ENCODE measurements around the gene SLC6A12. TPM values are rescaled to one million over a fixed set of nuclear protein-coding genes. Genes with fewer than 3 reads are reported as not detected.
A peak's percentile ranks its signal among the peaks of the same experiment; 100 is the strongest.
"Not testable (repeated sequence)": the region's sequence is repeated elsewhere in the genome, so short reads cannot be mapped to it uniquely, and the experiment has no call there.

Gene SLC6A12
- total RNA-seq, 1 donor from 2014 or later, result 6.9 TPM

DNA sequence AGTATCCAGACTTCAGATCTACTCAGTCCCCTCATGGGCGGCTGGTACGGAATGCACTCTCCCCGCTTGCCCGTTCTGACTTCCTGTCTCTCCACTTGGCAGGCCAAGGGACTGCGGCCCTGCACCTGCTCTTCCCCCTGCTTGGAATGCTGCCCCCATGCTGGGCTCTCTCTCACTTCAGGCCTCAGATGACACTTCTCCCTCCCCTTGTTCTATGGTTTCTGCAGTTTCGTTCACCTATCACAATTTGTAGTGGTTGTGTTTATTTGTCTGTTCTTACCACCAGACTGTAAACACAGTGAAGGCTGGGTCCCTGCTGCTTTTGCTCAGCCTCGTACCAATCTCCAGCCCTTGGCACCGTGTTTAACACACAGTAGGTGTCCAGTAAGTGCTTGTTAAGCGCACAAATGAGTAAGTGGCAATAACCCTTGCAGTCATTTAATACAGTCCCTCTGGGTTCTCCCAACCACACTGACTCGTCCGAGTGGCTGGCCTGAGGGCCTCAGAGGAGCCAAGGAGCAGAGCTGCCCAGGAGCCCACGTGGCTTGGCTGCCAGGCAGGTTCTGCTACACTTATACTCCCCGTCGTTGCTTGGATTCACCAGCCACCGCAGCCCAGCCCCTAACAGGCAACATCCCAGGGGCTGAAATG lies 11.8 kb downstream of the SLC6A12 start:
- DNase-seq (ENCODE audit: low spot score in 2 of 2) (no peak), FAIRE-seq (no peak)

DNA sequence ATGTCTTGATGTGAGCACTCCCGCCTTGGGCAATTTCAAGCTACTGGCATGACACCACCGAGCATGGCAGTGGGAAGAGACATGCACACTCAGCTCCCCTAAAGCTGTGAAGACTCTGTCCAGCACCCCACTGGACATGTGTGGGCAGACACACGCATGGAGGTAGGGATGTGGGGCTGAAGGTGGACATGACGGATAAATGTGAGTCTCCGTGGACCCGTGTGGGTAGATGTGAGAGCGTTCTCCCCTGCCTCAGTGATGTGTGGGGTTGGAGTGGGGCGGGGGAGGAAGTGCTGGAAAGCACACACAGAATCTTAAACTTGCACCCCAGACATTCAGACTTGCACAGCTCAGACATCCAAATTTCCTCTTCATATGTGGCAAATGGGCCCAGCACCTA lies 12.6 kb downstream of the SLC6A12 start:
- DNase-seq (ENCODE audit: low spot score in 2 of 2), result no peak
- no peak for FAIRE-seq

DNA sequence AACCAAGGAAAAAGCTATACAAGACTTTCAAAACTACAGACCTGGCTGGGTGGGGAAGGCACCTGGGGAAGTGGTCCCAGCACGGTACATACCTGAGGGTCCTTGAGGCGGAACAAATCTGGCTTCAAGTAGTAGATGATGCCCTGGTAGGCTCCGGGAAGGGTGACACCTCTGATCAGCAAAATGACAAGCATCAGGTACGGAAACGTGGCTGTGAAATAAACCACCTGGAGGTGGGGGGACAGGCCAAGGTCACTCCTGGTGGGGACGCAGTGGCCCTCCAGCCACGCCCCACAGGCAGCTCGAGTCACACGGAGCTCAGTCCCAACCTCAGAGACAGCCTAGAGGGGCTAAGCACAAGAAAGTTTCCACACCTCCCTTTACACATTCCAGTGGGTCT lies 15.3 kb downstream of the SLC6A12 start:
- no peak for FAIRE-seq
- DNase-seq (ENCODE audit: low spot score in 2 of 2), result no peak

DNA sequence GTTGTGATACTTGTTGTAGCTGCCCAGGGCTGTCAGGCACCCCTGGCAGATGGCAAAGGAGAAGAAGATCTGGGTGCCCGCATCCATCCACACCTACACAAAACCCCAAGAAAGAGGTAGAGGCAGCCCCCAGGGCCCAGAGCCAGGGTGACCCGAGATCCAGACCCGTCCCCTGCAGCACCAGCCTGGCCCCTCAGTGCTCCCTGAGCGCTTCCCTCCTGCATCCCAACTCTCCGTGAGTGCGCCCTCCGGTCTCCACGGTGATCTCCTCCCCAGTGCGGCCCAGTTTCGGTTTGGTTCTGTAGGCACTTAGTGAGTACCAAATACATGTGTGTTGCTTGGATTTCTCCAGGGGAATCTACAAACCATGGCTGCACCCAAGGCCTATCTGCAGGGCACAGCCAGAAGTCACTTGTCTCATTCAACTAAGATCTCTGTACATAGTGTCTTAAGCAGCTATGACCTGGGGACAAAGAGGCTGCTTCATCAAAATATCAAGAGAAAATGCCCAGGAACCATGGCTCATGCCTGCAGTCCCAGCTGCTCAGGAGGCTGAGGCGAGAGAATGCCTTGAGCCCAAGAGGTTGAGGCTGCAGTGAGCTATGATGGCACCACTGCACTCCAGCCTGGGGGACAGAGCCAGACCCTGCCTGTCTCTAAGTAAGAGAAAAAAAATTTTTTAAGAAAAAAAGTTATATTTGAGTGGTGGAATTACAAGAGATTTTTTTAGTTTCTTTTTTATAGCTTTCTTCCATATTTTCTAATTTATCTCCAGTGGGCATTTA lies 15.9 kb downstream of the SLC6A12 start:
- FAIRE-seq (no peak), DNase-seq (ENCODE audit: low spot score in 2 of 2) (no peak)

DNA sequence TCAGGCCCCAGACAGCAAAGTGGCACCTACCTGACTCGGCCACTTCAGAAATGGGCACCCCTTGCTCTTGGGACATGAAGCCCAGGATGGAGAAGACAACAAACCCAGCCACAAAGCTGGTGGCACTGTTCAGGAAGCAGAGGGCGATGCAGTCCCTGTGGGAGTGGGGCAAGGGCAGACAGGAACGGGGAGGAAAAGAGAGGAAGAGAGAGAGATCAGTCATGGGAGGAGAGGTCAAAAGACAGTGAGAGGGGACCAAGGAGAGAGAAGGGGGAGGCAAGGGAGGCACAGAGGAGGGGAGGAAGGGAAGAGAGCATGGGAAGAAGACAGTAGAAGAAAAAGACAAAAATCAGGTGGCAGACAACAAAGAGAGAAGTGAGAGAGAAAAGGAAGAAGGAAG lies 16.6 kb downstream of the SLC6A12 start:
- no peak for FAIRE-seq
- no peak for DNase-seq (ENCODE audit: low spot score in 2 of 2)

DNA sequence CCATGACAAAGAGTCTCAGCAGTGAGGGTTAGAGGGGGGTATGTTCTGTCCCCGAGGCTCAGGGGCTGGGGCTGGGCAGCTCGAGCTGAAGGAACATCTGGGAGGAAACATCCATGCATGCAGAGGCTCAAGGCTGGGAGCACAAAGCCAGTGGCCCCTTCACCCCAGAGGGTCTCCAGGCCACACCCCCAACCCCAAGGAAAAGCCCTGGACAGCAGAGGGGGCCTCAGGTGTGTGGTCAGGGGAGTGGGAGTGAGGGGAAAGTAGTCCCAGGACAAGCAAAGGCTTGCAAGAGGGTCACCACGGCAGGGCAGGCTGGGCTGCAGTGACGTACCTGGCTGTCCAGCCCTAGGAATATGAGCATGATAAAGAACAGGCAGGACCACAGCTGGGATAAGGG lies 17.5 kb downstream of the SLC6A12 start:
- FAIRE-seq, result no peak
- DNase-seq (ENCODE audit: low spot score in 2 of 2), result no peak

DNA sequence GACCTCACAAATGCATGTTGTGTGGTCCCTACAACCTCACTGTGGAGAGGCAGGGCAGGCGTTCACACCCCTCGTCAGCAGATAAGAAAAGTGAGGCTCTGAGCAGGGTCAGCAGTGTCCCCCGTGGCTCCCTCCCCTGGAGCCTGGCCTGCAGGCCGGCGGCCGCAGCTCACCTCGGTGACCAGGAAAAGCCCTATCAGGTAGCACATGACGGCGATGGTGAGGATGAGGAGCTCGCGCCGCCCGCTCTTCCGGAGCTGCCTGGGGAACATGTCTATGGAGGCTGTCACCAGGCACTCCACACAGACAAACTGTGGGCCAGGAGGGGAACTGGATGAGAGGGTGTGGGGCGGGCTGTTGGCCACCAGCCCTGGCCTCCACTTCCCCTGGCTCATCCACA lies 18.0 kb downstream of the SLC6A12 start:
- DNase-seq (ENCODE audit: low spot score in 2 of 2) (no peak), FAIRE-seq (no peak)

DNA sequence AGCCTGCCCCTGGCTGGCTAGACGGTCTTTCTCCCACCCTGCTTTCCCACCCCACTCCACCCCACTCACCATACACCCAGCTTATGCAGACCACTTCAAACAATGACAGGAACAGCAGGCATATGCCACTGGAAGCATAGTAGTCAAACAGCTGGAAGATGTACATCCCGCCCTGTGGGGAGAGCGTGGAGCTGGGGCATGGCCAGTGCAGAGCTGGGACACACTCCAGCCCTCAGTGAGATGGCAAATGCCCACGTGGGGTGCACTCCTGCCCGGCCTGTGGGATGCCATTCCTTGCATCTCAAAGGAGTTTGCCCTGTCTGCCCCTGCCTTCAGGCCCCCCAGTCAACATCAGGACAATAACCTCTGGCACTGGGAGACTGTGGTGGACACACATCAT lies 18.8 kb downstream of the SLC6A12 start:
- DNase-seq (ENCODE audit: low spot score in 2 of 2), result no peak
- FAIRE-seq, result no peak

DNA sequence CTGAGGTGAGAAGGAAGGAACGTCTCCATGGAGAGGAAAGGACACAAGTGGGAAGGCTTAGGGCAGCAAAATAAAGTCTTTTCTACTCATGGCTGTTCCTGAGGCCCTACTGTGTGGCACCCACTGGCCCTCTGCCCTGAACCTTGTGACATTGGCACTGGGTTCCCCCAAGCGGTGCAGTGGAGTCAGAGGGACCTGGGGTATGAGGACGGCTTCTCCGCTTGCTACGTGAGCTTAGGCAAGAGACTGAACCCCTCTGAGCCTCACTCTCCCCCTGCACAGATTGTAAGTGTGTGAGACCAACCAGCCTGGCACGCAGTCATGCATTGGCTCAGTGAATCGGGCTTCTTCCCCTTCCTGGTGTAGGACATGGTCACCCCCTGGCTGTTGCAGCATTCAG lies 19.7 kb downstream of the SLC6A12 start:
- FAIRE-seq, result no peak
- no peak for DNase-seq (ENCODE audit: low spot score in 2 of 2)

DNA sequence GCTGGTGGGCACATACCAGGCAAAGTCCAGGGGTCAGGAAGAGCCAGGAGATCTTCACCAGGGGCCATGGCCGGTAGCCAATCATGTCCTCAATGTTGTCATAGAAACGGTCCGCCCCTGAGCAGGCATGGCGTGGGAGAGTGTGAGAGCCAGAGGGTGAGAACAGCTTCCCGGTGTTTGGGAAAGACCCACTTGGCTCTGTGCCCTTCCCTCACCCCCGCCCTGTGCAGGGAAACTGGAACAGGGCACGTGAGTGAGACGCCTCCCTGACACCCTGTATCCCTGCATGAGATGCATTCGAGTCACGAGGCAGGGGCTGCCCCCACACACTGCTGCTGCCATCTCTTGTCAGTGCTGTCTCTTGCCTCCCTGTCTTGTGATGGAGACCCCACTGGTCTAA lies 20.7 kb downstream of the SLC6A12 start:
- FAIRE-seq (no peak), DNase-seq (ENCODE audit: low spot score in 2 of 2) (peak in 1 of 2 donors; percentile 63)

DNA sequence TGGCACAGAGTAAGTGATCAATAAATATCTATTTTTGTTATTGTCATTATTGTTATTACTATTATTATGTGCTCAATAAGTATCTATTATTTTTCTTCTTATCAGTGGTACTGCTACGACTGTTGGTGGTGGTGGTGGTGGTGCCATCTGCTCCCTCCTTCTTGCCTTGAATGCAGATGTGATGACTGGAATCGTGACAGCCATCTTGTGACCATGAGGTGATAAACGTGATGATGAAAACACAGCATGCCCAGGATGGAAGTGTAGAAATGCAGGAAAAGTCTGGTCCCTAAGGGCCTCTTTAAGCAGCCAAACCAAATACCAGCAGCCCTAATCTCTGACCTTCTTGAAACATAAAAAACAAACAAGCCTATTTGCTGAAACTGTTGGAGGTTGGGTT lies 22.4 kb downstream of the SLC6A12 start:
- DNase-seq (ENCODE audit: low spot score in 2 of 2), result no peak
- no peak for FAIRE-seq

DNA sequence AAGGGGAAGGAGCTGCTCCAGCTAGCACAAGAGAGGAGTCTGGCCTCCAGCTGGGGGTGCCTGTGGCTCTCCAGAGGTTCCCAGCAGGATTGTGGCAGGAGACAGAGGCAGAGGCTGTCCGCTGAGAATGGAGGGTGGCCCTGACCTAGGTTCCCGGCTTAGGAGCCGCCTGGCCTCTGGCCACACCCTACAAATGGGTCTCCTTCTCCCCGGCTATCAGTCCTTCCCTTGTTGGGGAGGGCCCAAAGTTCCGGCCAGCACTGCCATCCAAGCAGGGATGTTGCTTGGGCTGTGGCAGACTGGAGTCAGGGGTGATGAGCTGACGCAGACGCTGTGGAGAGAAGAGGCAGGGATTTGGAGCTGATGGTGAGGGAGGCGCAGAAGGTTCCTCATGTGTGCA lies 23.1 kb downstream of the SLC6A12 start:
- DNase-seq (ENCODE audit: low spot score in 2 of 2) (no peak), FAIRE-seq (no peak)

DNA sequence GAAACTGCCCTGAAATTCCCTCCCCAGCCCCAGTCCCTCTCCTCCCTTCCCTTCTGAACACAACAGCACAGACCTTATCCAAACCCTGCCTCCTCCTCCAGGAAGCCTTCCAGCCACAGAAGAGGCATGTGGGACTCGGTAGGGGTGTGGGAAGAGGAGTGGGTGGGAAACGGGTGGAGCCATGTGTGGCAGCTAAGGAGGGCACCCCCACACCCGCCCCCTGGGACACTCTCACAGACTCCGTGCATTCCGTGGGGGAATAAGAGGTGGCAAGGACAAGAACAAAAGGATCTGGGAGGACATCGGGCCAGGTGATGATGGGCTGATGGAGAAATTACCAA lies 24.4 kb downstream of the SLC6A12 start:
- FAIRE-seq (no peak), DNase-seq (ENCODE audit: low spot score in 2 of 2) (no peak)

DNA sequence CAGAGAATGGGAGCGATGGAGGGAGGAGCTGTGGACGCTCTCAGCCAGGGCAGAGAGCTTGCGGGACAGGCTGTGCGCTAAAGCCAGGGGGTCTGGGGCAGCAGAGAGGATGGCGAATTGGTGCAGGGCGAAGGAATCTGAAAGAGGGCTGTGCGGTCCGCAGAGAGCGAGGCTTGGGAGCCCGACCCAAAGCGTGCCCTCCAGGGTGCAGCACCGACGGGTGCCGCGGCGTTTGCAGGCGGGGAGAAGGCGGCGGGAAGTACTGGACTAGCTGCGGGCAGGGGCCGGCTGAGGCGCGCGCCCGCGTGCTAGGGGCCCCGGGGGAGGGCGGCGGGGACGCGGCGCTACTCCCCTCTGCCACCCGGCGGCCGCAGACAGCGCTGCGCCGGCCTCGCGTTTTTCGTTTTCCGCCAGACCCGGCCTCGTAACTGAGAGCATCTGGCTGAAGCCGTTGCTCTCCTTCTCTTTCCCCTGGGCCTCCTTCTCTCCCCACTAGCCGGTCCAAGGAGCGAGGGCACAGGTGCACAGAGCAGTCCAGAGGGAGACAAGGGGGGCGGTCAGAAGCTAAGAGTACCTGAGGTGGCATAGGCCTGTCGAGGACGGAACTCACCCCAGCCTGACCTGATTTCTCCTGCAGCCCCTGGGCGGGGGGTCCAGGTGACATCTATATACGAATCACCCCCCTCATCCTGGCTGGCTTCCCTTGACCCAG lies 24.9 kb downstream of the SLC6A12 start:
- no peak for FAIRE-seq
- DNase-seq (ENCODE audit: low spot score in 2 of 2), result peak; percentile 83 to 88

DNA sequence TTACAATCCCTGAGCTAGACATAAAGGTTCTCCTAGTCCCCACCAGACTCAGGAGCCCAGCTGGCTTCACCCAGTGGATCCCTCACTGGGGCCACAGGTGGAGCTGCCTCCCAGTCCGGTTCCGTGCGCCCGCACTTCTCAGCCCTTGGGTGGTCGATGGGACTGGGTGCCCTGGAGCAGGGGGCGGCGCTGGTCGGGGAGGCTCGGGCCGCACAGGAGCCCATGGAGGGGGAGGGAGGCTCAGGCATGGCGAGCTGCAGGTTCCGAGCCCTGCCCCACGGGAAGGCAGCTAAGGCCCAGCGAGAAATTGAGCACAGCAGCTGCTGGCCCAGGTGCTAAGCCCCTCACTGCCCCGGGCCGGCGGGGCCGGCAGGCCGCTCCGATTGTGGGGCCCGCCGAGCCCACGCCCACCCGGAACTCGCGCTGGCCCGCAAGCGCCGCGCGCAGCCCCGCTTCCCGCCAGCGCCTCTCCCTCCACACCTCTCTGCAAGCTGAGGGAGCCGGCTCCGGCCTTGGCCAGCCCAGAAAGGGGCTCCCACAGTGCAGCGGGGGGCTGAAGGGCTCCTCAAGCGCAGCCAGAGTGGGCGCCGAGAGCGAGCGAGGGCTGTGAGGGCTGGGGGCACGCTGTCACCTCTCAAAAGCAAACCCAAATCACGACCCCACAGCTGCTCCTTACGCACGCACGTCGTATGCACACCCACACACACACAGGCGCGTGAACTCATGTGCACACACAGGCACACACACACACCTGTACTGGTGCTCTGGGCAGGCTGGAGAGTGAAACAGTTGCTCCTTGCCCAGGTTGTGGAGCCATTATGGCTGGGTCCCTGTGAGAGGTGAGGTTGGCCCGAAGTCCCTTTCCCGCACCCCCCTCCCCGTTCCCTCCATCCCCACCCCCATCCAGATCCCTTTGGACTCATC lies 25.7 kb downstream of the SLC6A12 start:
- not testable (repeated sequence) for DNase-seq (ENCODE audit: low spot score in 2 of 2); FAIRE-seq

DNA sequence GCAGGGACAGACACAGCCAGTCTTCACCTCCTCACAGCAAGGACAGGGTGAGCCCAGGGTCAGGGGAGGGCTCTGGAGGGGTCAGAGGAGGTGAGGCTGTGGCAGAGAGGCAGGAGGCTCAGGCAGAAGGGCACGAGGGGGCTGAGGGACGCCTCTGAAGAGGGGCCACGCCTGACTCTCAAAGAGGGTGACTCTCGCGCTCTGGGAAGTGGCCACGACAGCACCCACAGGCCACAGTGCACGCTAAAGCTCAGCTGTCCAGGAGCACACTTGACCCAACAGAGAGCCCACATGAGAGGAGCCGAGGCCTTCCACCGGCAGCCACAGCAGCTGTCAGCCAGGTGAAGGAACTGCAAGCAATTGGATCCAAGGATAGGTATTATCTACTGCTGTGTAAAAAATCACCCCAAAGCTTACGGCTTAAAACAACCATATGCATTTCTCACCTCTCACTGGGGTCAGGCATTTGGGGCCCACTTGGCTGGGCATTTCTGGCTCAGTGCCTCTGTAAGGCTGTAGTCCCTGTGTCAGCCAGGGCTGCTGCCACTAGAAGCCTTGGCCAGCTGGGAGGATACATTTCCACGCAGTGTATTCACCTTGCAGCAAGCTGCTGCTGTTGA lies 27.8 kb downstream of the SLC6A12 start:
- FAIRE-seq (no peak), DNase-seq (ENCODE audit: low spot score in 2 of 2) (no peak)

DNA sequence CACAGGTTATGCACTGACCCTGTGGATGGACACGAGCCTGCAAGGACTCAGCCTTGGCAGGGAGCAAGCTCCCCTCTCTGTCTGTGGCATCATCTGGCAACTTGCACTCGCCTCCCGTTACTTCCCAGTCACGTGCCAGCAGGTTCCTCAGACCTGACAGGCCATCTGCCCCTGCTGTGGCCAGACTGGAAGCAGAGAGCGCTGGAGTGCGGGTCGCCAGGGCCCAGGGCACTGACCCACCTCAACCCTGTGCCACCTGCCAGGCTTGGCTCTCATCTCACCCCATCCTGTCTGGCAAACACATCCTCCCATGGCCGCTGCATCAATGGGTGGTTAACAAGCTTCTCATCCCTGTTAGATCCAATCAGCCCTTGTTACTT lies 28.4 kb downstream of the SLC6A12 start:
- FAIRE-seq, result no peak
- DNase-seq (ENCODE audit: low spot score in 2 of 2), result no peak

DNA sequence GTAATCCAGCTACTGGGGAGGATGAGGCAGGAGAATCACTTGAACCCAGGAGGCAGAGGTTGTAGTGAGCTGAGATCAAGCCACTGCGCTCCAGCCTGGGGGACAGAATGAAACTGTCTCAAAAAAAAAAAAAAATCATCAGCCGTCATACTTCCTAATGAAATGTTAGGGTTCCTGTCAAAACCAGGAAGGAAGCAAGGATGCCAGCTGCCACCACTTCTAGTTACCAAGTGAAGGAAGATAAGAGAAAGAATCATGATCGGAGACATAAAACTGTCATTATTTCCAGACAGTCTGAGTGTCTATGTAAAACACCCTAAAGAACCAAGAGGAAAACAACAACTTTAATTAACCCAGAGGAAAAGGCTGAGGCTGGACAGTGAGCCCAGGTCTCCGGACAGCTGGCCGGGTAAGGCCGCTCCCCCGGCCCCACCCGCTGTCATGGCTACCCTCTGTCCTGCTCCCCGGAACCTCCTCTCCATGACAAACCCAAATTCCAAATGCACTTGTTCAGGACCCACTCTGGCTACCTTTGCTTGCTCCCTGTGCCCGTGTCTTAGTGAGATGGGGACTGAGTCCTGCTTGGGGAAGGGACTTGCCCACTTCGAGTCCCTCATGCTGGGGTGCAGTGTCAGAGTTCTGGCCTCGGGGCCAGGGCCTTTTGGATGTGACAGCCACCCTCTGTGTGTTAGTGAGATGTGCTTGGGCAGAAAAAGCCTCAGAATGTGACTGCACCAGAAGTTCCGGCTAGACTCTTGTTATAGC lies 29.0 kb downstream of the SLC6A12 start:
- FAIRE-seq, result no peak

DNA sequence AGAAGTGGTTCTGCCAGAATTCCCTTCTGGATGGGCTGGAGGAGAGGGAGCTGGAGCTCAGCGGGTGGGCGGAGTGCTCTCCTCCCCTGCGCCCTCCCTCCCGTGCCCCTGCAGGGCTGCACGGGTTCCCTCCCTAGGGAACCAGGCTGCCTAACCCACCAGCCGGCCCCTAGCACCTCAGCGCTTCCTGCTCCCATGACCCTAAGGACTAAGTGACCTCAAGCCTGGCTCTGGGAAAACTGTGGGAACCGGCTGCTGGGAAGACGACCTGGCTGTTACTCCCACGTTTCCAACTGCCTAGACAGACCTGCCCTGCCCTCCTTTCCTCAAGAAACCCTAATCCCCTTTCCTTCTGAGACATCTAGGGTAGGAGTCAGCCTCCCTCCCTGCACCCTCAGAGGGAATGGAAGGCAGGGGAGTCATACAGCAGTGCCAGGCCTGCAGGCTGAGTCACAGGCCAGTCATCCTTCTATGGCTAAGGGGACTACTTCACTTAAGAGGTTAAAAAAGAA lies 31.5 kb downstream of the SLC6A12 start:
- no peak for FAIRE-seq
- DNase-seq (ENCODE audit: low spot score in 2 of 2), result no peak

More for the DNA sequence above, 29.0 kb downstream of the SLC6A12 start:
- no peak for DNase-seq (ENCODE audit: low spot score in 2 of 2)

Measured in frontal cortex (tissue), 4 donors.